ENCODE results near the gene IL1R2.

- TF ChIP-seq RORB (CRISPR knock-in tag; IDR thresholded peaks at IDR 0.05) (no peak), TEAD4 (CRISPR knock-in tag; IDR thresholded peaks at IDR 0.05) (no peak), CREM (CRISPR knock-in tag; IDR thresholded peaks at IDR 0.05) (no peak), CTCF (IDR thresholded peaks at IDR 0.05) (no peak), ATF1 (CRISPR knock-in tag; IDR thresholded peaks at IDR 0.05) (no peak), SP1 (CRISPR knock-in tag; conservative IDR thresholded peaks at IDR 0.05) (no peak), E2F1 (CRISPR knock-in tag; IDR thresholded peaks at IDR 0.05) (no peak), STAT6 (CRISPR knock-in tag; conservative IDR thresholded peaks at IDR 0.05; ENCODE audit: low read depth) (no peak), PRDM15 (CRISPR knock-in tag; IDR thresholded peaks at IDR 0.05) (no peak), NFE2L1 (CRISPR knock-in tag; IDR thresholded peaks at IDR 0.05) (no peak), HMGXB4 (CRISPR knock-in tag; IDR thresholded peaks at IDR 0.05) (no peak), ATF2 (CRISPR knock-in tag; IDR thresholded peaks at IDR 0.05; ENCODE audit: borderline replicate concordance, low read depth) (no peak), RELA (CRISPR knock-in tag; IDR thresholded peaks at IDR 0.05; ENCODE audit: borderline replicate concordance) (no peak)
Measured at GRCh38 chr2:102048465-102048864, 56.7 kb downstream of the IL1R2 start.
